Karpas-422 (cell line): Measurements from ENCODE around the gene MRPL36. TPM values are rescaled to one million over a fixed set of nuclear protein-coding genes. Genes with fewer than 3 reads are reported as not detected.

Experiments used
- DNase-seq: peaks from one replicate; pipeline ENCODE4 v3.0.0-alpha.2; 2015
- H2AFZ ChIP-seq: fragments of 200-600 bp; sonication (generic); 2 replicates; pipeline ENCODE4 v1.6.1; 2014; ENCODE audit warnings: antibody characterized with exemption, low read length, mixed read lengths
- H3K27ac ChIP-seq: fragments of 200-600 bp; sonication (generic); 2 replicates; pipeline ENCODE4 v1.5.1; 2014; ENCODE audit warnings: mild to moderate bottlenecking, low read length, moderate library complexity
- H3K27me3 ChIP-seq: fragments of 200-600 bp; sonication (generic); 2 replicates; pipeline ENCODE4 v1.6.1; 2014; ENCODE audit warnings: low read length, mixed read lengths
- H3K36me3 ChIP-seq: fragments of 200-600 bp; sonication (generic); 2 replicates; pipeline ENCODE4 v1.6.1; 2014; ENCODE audit warnings: low read length, mixed read lengths; ENCODE audit not compliant: insufficient read depth
- H3K4me1 ChIP-seq: fragments of 200-600 bp; sonication (generic); 2 replicates; pipeline ENCODE4 v1.6.1; 2014; ENCODE audit warnings: mild to moderate bottlenecking, low read length, mixed read lengths
- H3K4me2 ChIP-seq: fragments of 200-600 bp; sonication (generic); 2 replicates; pipeline ENCODE4 v1.6.1; 2014; ENCODE audit warnings: low read length, low read depth, mild to moderate bottlenecking; ENCODE audit not compliant: poor library complexity, severe bottlenecking
- H3K4me3 ChIP-seq: fragments of 200-600 bp; sonication (generic); 2 replicates; pipeline ENCODE4 v1.5.1; 2014; ENCODE audit warnings: mild to moderate bottlenecking, antibody characterized with exemption, low read length, mixed read lengths
- H3K79me2 ChIP-seq: fragments of 200-600 bp; sonication (generic); 2 replicates; pipeline ENCODE4 v1.6.1; 2014; ENCODE audit warnings: mild to moderate bottlenecking, low read length, mixed read lengths
- H3K9ac ChIP-seq: fragments of 200-600 bp; sonication (generic); 2 replicates; pipeline ENCODE4 v1.6.0; 2014; ENCODE audit warnings: low read length
- H3K9me2 ChIP-seq: fragments of 200-600 bp; sonication (generic), shearing (Covaris generic); replicated peaks from 2 replicates; pipeline ENCODE4 v1.6.0; 2014; ENCODE audit warnings: mild to moderate bottlenecking, low read length, moderate library complexity; ENCODE audit not compliant: insufficient read depth
- H3K9me3 ChIP-seq: fragments of 300-700, 200-600 bp; sonication (generic); 2 replicates; pipeline ENCODE4 v1.6.1; 2014; ENCODE audit warnings: low read length, mixed read lengths
- H4K20me1 ChIP-seq: fragments of 200-600 bp; sonication (generic); 2 replicates; pipeline ENCODE4 v1.6.1; 2014; ENCODE audit warnings: mild to moderate bottlenecking, antibody characterized with exemption, low read length, low read depth; ENCODE audit not compliant: insufficient read depth
- total RNA-seq: library from RNA; depleted of rRNA; stranded (reverse); fragments of >200 nt; shearing (Covaris generic); gene quantifications from 2 replicates; pipeline ENCODE4 v1.2.3, GENCODE V29; 2014; ENCODE audit warnings: low replicate concordance

Gene MRPL36
- total RNA-seq, 1 experiment from 2014 or later: 67.1 TPM

DNA sequence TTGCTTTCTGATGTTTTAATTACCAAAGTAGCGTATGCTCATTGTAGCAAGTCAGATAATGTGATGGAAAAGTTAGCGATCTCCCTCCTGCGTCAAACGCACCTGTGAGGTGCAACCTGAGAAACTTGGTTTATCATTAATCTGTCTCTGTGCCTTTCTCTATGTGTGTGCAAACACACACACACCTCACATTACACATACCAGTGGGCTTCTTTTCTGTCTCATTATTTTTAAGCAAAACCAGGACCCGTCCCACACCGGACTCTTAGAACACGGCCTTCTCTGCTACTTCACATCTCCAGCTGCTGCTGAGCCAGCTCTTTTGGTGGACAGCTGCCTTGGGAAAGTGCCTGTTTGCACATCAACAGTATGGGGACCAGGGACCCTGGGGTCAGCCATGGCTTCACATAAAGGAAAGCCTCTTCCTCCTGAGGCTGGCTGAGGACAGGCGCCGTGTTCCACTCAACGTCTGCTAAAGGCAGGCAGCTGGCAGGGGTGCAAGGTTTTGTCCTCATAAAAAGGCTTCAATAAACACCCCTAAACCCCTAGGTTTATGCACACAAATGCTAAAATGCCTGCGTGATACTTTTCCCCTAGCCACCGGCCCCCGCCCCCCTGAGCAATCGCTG lies 44.2 kb downstream of the MRPL36 start:
- DNase-seq: no peak
- H3K27me3 ChIP-seq: no peaks in the 10 kb centered on the region

DNA sequence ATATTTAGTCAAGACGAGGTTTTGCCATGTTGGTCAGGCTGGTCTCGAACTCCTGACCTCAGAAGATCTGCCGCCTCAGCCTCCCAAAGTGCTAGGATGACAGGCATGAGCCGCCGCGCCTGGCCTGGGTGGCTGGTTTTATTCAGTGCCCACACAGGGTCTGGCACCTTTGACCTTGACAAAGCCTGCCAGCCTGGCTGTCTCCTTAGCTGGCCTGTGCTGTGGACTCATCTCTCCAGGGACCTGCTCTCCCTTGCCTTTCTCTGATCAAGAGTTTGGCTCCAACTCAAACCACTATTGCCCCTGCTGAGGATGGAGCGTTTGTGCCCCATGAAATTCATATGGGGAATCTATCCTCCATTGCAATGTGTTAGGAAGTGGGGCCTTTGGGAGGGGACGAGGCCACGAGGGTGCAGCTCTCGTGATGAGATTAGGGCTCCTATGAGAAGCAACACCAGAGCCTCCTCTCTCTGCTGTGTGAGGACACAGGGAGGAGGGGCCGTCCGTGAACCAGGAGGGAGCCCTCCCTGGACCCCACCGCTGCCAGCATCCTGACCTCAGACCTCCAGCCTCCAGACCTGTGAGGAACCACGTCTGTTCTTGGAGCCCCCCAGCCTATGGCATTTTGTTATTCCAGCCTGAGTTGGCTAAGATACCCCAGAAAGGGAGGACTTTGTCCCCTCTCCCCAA lies 45.0 kb downstream of the MRPL36 start:
- Histone ChIP-seq H3K9ac (no peak overlapping the region), H3K36me3 (no peaks in the 10 kb centered on the region), H3K4me3 (no peak overlapping the region), H3K27ac (no peak overlapping the region), H2AFZ (no peak overlapping the region), H4K20me1 (no peaks in the 10 kb centered on the region), H3K4me2 (no peak overlapping the region), H3K9me2 (no peaks in the 10 kb centered on the region), H3K4me1 (no peaks in the 10 kb centered on the region), H3K27me3 (no peaks in the 10 kb centered on the region), H3K9me3 (no peaks in the 10 kb centered on the region), H3K79me2 (no peaks in the 10 kb centered on the region)
- DNase-seq: no peak

More for the DNA sequence above, 44.2 kb downstream of the MRPL36 start:
- Histone ChIP-seq H3K4me2 (no peak overlapping the region), H3K4me3 (no peak overlapping the region), H4K20me1 (no peaks in the 10 kb centered on the region), H3K9me3 (no peaks in the 10 kb centered on the region), H3K9me2 (no peaks in the 10 kb centered on the region), H3K36me3 (no peaks in the 10 kb centered on the region), H3K27ac (no peak overlapping the region), H3K79me2 (no peaks in the 10 kb centered on the region), H3K4me1 (no peaks in the 10 kb centered on the region), H2AFZ (no peak overlapping the region), H3K9ac (no peak overlapping the region)

DNA sequence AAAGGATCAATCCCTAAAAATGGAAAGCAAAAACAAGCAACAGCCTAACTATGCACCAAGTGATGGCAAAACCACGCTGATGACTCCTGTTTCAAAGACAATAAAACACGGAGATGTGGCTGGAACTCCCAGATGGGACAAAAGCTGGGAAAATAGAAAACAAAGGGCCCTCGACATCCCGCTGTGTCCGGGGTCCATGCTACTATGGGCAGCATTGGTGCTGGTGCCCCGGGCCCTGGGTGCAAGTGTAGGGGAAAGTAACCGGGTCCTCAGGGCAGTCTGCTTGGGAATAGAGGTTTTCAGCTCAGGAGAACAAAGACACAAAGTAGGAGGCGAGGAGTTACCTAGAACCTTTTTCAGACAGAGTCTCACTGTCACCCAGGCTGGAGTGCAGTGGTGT lies 46.1 kb downstream of the MRPL36 start:
- Histone ChIP-seq H3K27ac (no peak overlapping the region), H3K9me3 (no peaks in the 10 kb centered on the region), H4K20me1 (no peaks in the 10 kb centered on the region), H3K9me2 (no peaks in the 10 kb centered on the region), H3K4me1 (no peaks in the 10 kb centered on the region), H3K4me3 (no peak overlapping the region), H3K36me3 (no peaks in the 10 kb centered on the region), H2AFZ (no peak overlapping the region), H3K27me3 (no peaks in the 10 kb centered on the region), H3K4me2 (no peak overlapping the region), H3K9ac (no peak overlapping the region), H3K79me2 (no peaks in the 10 kb centered on the region)
- no peak for DNase-seq

DNA sequence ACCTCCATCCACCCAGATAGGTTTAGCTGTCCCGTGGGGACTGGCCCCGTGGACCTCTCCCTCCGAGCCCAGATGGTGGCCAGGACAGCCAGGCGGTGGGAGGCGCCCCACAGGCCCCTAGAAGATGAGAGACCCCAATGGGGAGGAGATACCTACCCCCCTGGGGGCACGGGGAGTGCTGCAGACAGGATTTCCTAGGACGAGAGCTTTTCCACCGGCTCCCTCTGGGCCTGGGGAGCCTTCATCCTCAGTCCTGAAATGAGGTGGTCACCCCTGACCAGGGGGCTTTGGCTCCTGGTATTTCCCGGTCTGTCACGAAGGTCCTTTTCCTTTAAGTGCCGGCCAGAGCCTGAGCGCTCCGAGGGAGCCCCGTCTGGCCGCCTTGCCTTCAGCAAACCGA lies 46.8 kb downstream of the MRPL36 start:
- no peak for DNase-seq
- Histone ChIP-seq H3K27me3 (no peaks in the 10 kb centered on the region), H3K4me2 (no peak overlapping the region), H4K20me1 (no peaks in the 10 kb centered on the region), H3K36me3 (no peaks in the 10 kb centered on the region), H3K9ac (no peak overlapping the region), H3K9me3 (no peaks in the 10 kb centered on the region), H2AFZ (no peak overlapping the region), H3K4me1 (no peaks in the 10 kb centered on the region), H3K79me2 (no peaks in the 10 kb centered on the region), H3K9me2 (no peaks in the 10 kb centered on the region), H3K4me3 (no peak overlapping the region), H3K27ac (no peak overlapping the region)

DNA sequence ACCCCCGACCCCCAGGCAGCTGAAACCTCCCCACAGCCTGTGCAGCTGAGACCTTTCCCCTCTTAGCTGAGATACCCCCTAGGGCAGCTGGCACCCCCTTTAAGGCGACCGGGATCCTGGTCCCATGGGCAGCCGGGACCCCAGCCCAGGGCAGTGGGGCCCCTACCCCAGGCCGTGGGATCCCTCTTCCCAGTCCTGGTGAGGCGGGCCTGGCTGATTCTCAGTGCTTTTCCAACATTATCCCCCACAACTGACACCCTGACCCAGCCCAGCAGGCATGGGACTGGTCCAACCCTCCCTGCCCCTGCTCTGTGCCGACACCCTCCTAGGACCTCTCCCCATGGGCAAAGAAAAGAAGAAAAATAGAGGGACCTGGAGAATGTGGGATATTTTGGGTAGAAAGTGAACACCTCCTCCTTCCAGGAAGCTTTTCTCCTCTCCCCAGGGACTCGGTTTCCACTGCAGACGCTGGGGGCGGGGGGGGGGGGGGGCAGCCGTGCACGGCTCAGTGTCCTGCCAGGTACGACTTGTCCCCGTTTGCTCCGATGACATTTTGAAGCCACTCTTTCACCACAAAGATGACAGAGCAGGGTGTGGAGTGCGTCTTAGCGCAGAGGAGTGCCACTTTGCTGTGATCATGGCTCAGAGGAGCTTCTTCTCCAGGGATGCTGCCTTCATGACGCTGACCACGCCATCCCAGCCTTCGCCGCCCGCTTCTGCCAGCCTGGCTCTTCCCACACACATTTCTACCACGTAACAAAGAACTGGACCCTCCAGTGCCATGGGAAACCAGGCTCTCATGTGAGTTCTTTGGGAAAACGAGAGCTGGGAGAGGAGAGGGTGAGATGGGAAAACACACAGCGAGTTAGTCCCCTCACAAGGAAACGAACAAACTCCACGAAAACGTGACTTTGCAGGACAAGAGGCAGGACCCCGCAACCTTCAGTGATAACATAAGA lies 47.5 kb downstream of the MRPL36 start:
- Histone ChIP-seq H3K9me2 (no peaks in the 10 kb centered on the region), H4K20me1 (no peaks in the 10 kb centered on the region), H3K36me3 (no peaks in the 10 kb centered on the region), H3K27ac (no peak overlapping the region), H2AFZ (no peak overlapping the region), H3K79me2 (no peaks in the 10 kb centered on the region), H3K27me3 (no peaks in the 10 kb centered on the region), H3K9ac (no peak overlapping the region), H3K4me3 (no peak overlapping the region), H3K9me3 (no peaks in the 10 kb centered on the region), H3K4me1 (no peaks in the 10 kb centered on the region), H3K4me2 (no peak overlapping the region)
- no peak for DNase-seq

DNA sequence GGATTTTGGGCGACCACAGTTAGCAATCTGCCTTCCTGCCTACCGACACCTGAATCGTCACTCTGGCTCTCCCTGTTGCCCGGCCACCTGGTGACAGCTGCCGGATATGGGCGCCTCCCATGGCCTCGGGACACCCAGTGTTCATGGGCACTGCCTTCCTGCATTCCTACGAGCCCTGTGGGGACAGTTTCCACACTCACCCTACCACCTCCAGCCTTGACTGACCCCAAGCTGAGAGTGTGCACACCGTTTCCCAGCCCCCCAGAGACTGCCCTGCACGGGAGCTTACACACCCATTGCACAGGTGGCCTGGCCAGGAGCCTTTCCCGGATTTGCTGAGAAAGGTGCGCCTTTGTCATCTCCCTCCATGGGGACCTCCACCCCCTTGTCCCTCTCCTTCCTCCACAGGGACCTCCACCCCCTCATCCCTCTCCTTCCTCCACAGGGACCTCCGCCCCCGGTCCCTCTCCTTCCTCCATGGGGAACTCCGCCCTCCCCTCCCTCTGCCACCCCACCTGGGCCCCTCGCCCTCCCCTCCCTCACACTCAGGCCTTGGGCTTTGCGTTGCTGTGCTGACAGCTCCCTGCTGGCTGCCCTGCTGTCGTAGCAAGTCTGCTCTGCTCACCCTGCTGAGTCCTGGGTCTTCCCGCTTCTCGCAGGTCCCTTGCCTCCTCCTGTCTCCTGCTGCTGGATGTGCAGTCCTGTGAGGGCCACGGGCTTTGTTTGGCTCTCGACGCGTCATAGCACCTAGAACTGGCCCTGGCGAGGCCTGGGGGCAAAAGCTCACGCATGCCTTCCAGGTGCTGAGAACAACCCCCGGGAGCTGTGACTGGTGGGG lies 48.4 kb downstream of the MRPL36 start:
- Histone ChIP-seq H3K36me3 (no peaks in the 10 kb centered on the region), H3K4me1 (no peaks in the 10 kb centered on the region), H3K79me2 (no peaks in the 10 kb centered on the region), H2AFZ (no peak overlapping the region), H3K27me3 (no peaks in the 10 kb centered on the region), H3K4me2 (no peak overlapping the region), H3K9me3 (no peaks in the 10 kb centered on the region), H3K9ac (no peak overlapping the region), H3K27ac (no peak overlapping the region), H3K4me3 (no peak overlapping the region), H3K9me2 (no peaks in the 10 kb centered on the region), H4K20me1 (no peaks in the 10 kb centered on the region)
- DNase-seq: no peak

DNA sequence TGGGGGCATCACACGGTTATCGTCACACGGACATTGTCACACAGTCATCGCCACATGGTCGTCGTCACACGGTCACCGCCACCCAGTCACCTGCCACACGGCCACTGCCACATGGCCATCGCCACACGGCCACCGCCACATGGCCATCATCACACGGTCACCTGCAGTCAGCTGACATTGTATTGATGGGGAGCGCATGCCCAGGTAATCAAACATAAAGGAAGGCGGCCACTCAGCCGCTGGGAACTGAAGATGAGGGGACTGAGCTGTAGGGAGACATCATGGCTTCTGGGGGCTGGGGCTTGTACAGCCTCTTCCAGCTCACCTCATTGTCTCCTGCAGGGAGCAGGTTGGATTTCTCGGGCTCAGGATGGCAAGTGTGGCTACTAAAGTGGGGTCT lies 49.2 kb downstream of the MRPL36 start:
- Histone ChIP-seq H3K4me2 (no peak overlapping the region), H3K9me3 (no peaks in the 10 kb centered on the region), H3K4me3 (no peak overlapping the region), H3K36me3 (no peaks in the 10 kb centered on the region), H3K79me2 (no peaks in the 10 kb centered on the region), H2AFZ (no peak overlapping the region), H4K20me1 (no peaks in the 10 kb centered on the region), H3K27me3 (no peaks in the 10 kb centered on the region), H3K9ac (no peak overlapping the region), H3K27ac (no peak overlapping the region), H3K4me1 (no peaks in the 10 kb centered on the region), H3K9me2 (no peaks in the 10 kb centered on the region)
- no peak for DNase-seq
